ENCODE data around the gene ADPRHL1. TPM values are rescaled to one million over a fixed set of nuclear protein-coding genes. Genes with fewer than 3 reads are reported as not detected.

ADPRHL1 gene
- total RNA-seq, 1 donor from 2014 or later = 2.6 TPM

- no peaks in the 10 kb centered on the region for H3K9me3 Mint-ChIP-seq (ENCODE audit: unreplicated experiment)
- H3K27me3 Mint-ChIP-seq (ENCODE audit: unreplicated experiment) = peaks cover 6% of the 10 kb centered on the region
- TF ChIP-seq, protein P1, sequence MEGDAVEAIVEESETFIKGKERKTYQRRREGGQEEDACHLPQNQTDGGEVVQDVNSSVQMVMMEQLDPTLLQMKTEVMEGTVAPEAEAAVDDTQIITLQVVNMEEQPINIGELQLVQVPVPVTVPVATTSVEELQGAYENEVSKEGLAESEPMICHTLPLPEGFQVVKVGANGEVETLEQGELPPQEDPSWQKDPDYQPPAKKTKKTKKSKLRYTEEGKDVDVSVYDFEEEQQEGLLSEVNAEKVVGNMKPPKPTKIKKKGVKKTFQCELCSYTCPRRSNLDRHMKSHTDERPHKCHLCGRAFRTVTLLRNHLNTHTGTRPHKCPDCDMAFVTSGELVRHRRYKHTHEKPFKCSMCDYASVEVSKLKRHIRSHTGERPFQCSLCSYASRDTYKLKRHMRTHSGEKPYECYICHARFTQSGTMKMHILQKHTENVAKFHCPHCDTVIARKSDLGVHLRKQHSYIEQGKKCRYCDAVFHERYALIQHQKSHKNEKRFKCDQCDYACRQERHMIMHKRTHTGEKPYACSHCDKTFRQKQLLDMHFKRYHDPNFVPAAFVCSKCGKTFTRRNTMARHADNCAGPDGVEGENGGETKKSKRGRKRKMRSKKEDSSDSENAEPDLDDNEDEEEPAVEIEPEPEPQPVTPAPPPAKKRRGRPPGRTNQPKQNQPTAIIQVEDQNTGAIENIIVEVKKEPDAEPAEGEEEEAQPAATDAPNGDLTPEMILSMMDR (IDR thresholded peaks at IDR 0.05) = no peak
- DNase-seq (ENCODE audit: extremely low spot score, unreplicated experiment) = no peak
- H3K36me3 Mint-ChIP-seq (ENCODE audit: unreplicated experiment) = no peaks in the 10 kb centered on the region
- H3K27ac Mint-ChIP-seq (ENCODE audit: unreplicated experiment) = no peak overlapping the region
- H3K4me1 Mint-ChIP-seq (ENCODE audit: unreplicated experiment) = no peaks in the 10 kb centered on the region
- no peak overlapping the region for H3K4me3 Mint-ChIP-seq (ENCODE audit: unreplicated experiment)
Measured at GRCh38 chr13:113355621-113356020, 97.7 kb downstream of the ADPRHL1 start.

GRCh38 chr13:113354831-113355610 is 98.3 kb downstream of the ADPRHL1 start:
- H3K27me3 Mint-ChIP-seq (ENCODE audit: unreplicated experiment) = peaks cover 4% of the 10 kb centered on the region
- TF ChIP-seq, protein P1 (IDR thresholded peaks at IDR 0.05) = no peak
- no peaks in the 10 kb centered on the region for H3K36me3 Mint-ChIP-seq (ENCODE audit: unreplicated experiment)
- no peaks in the 10 kb centered on the region for H3K9me3 Mint-ChIP-seq (ENCODE audit: unreplicated experiment)
- no peak overlapping the region for H3K27ac Mint-ChIP-seq (ENCODE audit: unreplicated experiment)
- DNase-seq (ENCODE audit: extremely low spot score, unreplicated experiment) = no peak
- H3K4me1 Mint-ChIP-seq (ENCODE audit: unreplicated experiment) = no peaks in the 10 kb centered on the region
- H3K4me3 Mint-ChIP-seq (ENCODE audit: unreplicated experiment) = no peak overlapping the region

- H3K27ac Mint-ChIP-seq (ENCODE audit: unreplicated experiment) = no peak overlapping the region
- no peak overlapping the region for H3K4me3 Mint-ChIP-seq (ENCODE audit: unreplicated experiment)
- no peaks in the 10 kb centered on the region for H3K9me3 Mint-ChIP-seq (ENCODE audit: unreplicated experiment)
- TF ChIP-seq, protein P1 (IDR thresholded peaks at IDR 0.05) = no peak
- no peaks in the 10 kb centered on the region for H3K4me1 Mint-ChIP-seq (ENCODE audit: unreplicated experiment)
- no peaks in the 10 kb centered on the region for H3K27me3 Mint-ChIP-seq (ENCODE audit: unreplicated experiment)
- DNase-seq (ENCODE audit: extremely low spot score, unreplicated experiment) = no peak
- H3K36me3 Mint-ChIP-seq (ENCODE audit: unreplicated experiment) = no peaks in the 10 kb centered on the region
Measured at GRCh38 chr13:113353254-113353653, 100.0 kb downstream of the ADPRHL1 start.

DNA sequence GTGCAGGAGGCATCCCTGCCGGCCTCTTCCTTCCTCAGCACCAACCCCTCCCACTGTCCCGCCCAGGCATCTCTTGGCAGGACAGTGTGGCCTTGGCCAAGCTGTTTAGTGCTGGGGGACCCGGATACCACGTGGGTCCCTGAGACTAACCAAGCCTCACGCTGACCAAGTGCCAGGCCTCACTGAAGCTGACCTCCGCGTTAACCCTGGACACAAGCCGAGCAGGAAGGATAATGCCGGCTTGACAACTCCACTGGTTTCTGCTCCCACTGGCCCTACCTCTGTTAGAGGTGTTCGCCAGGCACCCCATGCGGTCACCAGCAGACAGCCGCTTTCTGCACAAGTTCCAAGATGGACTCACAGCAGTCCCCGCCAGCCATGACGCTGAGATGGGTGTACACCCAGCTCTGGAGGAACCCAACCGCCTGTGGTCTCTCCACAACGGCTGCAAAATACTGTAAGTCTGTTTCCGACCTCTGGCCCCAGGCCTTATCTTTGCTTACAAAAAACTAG is 101.7 kb downstream of the ADPRHL1 start:
- no peaks in the 10 kb centered on the region for H3K36me3 Mint-ChIP-seq (ENCODE audit: unreplicated experiment)
- no peak overlapping the region for H3K27ac Mint-ChIP-seq (ENCODE audit: unreplicated experiment)
- TF ChIP-seq, protein P1 (IDR thresholded peaks at IDR 0.05) = no peak
- H3K9me3 Mint-ChIP-seq (ENCODE audit: unreplicated experiment) = no peaks in the 10 kb centered on the region
- H3K27me3 Mint-ChIP-seq (ENCODE audit: unreplicated experiment) = no peaks in the 10 kb centered on the region
- H3K4me3 Mint-ChIP-seq (ENCODE audit: unreplicated experiment) = no peak overlapping the region
- DNase-seq (ENCODE audit: extremely low spot score, unreplicated experiment) = no peak
- no peaks in the 10 kb centered on the region for H3K4me1 Mint-ChIP-seq (ENCODE audit: unreplicated experiment)

DNA sequence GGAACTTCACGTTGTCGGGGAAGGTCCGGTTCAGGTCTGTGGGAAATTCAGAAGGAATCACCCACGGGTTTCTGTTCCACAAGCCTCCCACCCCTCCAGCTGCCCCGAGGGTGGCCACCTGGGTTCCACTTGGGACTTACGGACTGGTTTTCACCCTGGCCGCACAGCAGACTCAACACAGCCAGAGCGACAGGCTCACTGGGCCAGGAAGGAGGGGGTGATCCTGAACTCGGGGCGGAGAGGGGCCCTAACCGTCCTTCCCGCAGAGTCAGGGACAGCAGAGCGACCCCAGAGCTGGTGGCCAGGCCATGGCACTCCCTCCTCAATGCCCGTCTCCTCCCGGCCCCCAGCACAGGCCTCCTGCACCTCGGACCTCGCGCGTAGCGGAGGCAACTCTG is 102.4 kb downstream of the ADPRHL1 start:
- TF ChIP-seq, protein P1 (IDR thresholded peaks at IDR 0.05) = no peak
- no peak overlapping the region for H3K27ac Mint-ChIP-seq (ENCODE audit: unreplicated experiment)
- H3K4me3 Mint-ChIP-seq (ENCODE audit: unreplicated experiment) = no peak overlapping the region
- no peaks in the 10 kb centered on the region for H3K9me3 Mint-ChIP-seq (ENCODE audit: unreplicated experiment)
- no peaks in the 10 kb centered on the region for H3K36me3 Mint-ChIP-seq (ENCODE audit: unreplicated experiment)
- H3K27me3 Mint-ChIP-seq (ENCODE audit: unreplicated experiment) = no peaks in the 10 kb centered on the region
- no peak for DNase-seq (ENCODE audit: extremely low spot score, unreplicated experiment)
- H3K4me1 Mint-ChIP-seq (ENCODE audit: unreplicated experiment) = no peaks in the 10 kb centered on the region
